ENCODE data around the gene KIAA0513. TPM values are rescaled to one million over a fixed set of nuclear protein-coding genes. Genes with fewer than 3 reads are reported as not detected.

The KIAA0513 gene
- total RNA-seq, 1 donor from 2014 or later: 0.62 TPM

DNA sequence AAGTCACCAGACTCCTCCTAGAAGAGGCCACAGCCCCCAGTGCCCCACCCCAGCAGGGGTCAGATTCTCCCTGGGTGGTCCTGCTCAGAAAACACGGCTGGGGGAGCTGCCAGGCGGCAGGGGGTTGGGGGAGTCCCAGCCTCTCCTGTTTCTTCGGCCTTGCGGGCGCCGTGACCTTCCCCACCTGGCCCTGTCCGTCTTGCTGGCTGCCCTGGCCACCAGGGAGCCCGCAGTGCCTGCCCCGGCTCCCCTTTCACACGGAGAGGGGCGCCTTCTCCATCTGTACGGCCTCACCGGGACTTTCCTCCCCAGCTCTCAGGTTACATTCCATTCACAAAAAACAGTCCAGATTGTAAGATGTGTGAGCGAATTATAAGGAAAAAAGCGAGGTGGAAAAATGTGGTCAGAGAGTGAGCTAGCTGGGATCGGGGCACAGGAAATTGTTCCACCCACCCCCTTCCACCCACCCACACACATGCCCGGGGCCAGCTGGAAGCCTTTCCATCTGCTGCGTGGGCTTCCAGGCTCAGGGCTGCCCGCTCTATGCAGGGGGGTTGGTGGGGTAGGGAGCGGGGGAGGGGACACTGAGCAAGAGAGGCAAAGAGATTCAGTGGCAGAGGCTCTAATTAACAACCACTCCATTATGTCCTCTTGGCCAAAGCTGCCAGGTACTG is 99.2 kb downstream of the KIAA0513 start:
- TF ChIP-seq CTCF (IDR thresholded peaks at IDR 0.05): no peak
- CTCF ChIA-PET: interaction anchor here (1.6 kb wide), 1 partner anchor 12 kb away, joined by 3 read pairs; no protein-coding TSS in a partner anchor
- intact Hi-C loops (cut with micrococcal nuclease): no loop called here
- POLR2A ChIA-PET: no interaction called here
- H3K4me3 Mint-ChIP-seq: no peak overlapping the region
- ATAC-seq (ENCODE audit: low read depth): no peak
- H3K36me3 Mint-ChIP-seq (ENCODE audit: low read depth): no peaks in the 10 kb centered on the region
- H3K27me3 Mint-ChIP-seq: peaks cover 5% of the 10 kb centered on the region
- DNase-seq: no peak
- H3K27ac Mint-ChIP-seq: no peak overlapping the region
- H3K9me3 Mint-ChIP-seq: no peaks in the 10 kb centered on the region
- no peaks in the 10 kb centered on the region for H3K4me1 Mint-ChIP-seq

DNA sequence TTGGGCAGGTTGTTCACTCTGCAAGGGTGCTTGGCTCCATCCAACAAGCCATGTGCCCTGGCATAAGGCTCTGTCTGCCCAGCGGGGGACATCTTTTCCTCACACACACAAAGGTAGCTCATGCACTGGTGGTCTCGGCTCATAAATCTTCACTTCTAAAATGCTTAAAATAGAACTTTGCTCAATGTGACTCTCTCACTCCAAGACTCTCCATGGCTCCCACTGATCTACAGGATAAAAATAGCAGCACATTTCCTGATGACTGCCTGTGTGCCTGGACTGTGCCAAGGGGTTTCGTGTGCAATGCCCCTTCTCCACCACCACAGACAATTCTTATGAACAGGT is 99.8 kb downstream of the KIAA0513 start:
- no peak for ATAC-seq (ENCODE audit: low read depth)
- Mint-ChIP-seq H3K27ac (no peak overlapping the region), H3K27me3 (peaks cover 5% of the 10 kb centered on the region), H3K4me1 (no peaks in the 10 kb centered on the region), H3K4me3 (no peak overlapping the region), H3K9me3 (no peaks in the 10 kb centered on the region), H3K36me3 (ENCODE audit: low read depth) (no peaks in the 10 kb centered on the region)
- DNase-seq: no peak
- intact Hi-C loops (cut with micrococcal nuclease): no loop called here
- ChIA-PET POLR2A (no interaction called here), CTCF (interaction anchor here (1.6 kb wide), 1 partner anchor 12 kb away, joined by 3 read pairs; no protein-coding TSS in a partner anchor)
- TF ChIP-seq CTCF (IDR thresholded peaks at IDR 0.05): no peak

DNA sequence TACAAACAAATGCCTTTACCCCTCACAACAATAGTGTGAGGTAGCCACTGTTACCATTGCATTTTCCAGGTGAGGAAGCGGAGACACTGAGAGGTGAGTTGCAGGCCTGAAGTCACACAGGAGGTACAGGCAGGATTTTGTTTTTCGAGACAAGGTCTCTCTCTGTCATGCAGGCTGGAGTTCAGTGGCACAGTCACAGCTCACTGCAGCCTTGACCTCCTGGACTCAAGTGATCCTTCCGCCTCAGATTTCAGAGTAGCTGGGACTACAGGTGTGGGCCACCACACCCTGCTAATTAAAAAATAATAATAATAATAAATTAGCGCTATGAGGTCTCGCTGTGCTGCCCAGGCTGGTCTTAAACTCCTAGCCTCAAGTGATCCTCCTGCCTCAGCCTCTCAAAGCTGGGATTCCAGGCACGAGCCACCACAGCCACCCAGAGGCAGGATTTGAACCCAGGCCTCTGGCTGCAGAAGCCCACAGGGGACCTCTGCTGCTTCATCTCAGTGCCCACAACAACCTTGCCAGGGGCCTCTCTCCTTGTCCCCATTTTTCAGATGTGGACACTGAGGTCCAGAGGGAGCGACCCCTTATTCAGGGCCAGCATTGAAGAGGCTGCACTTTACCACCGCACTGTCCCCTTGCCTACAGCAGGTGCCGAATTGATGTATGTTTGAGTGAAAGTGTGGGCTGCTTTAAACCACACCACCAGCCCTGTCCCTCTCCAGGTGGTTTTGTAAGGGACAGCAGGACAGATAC is 100.7 kb downstream of the KIAA0513 start:
- Mint-ChIP-seq H3K4me3 (no peak overlapping the region), H3K27me3 (peaks cover 6% of the 10 kb centered on the region), H3K27ac (no peak overlapping the region), H3K4me1 (no peaks in the 10 kb centered on the region), H3K9me3 (no peaks in the 10 kb centered on the region), H3K36me3 (ENCODE audit: low read depth) (no peaks in the 10 kb centered on the region)
- intact Hi-C loops (cut with micrococcal nuclease): no loop called here
- ChIA-PET CTCF (interaction anchor here (1.6 kb wide), 1 partner anchor 13 kb away, joined by 3 read pairs; no protein-coding TSS in a partner anchor), POLR2A (interaction anchor here (0.6 kb wide), 1 partner anchor 303 kb away, joined by 3 read pairs; no protein-coding TSS in a partner anchor)
- ATAC-seq (ENCODE audit: low read depth) (no peak), DNase-seq (no peak)
- no peak for TF ChIP-seq CTCF (IDR thresholded peaks at IDR 0.05)

DNA sequence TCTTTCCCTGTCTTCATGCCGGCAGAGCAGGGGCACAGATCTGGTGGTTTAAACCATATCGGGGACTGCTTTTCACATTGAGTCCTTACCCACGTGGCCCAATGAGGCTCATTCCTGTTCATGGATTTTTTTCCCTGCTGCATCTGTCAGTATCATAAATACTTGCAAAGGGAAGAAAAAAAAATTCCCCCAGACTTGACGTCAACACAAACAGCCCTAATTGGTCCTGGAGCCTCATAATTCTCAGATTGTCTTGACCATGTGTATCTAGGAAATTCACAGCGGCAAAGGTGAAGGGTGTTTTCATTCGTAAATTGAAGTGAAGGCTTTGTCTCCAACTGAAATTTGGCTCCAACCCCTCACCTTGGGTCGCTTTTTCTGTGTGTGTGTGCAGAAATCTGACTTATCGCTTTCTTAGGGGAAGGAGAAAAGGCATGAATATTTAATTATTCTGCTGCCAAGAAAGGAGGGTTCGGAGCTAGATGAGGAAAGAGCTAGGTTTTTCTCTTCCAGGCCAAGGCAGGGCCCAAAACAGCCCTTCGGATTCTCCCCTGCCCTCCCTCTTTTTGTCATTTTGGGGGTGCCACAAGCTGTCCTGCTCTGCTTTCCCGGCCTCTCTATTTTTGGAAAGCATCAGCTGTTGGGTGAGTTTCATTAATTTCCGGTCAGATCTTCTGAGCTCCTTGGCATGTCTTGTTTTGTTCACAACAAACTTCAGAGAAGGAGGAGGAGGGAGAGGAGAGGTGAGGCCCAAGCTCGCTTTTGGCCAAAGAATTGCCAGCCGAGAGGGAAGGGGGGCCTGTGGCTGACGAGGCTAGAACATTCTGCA is 102.5 kb downstream of the KIAA0513 start:
- H3K27ac Mint-ChIP-seq: no peak overlapping the region
- POLR2A ChIA-PET: no interaction called here

More for the DNA sequence above, 102.5 kb downstream of the KIAA0513 start:
- intact Hi-C loops (cut with micrococcal nuclease): no loop called here
- ATAC-seq (ENCODE audit: low read depth): no peak
- Mint-ChIP-seq H3K36me3 (ENCODE audit: low read depth) (no peaks in the 10 kb centered on the region), H3K27me3 (peaks cover 11% of the 10 kb centered on the region), H3K4me3 (no peak overlapping the region), H3K9me3 (no peaks in the 10 kb centered on the region), H3K4me1 (peaks cover 2% of the 10 kb centered on the region)
- no peak for DNase-seq
- CTCF ChIA-PET: no interaction called here
- no peak for TF ChIP-seq CTCF (IDR thresholded peaks at IDR 0.05)
